Muscle of leg (tissue), 16 donors: Measurements from ENCODE around the gene EFCAB7. TPM values are rescaled to one million over a fixed set of nuclear protein-coding genes. Genes with fewer than 3 reads are reported as not detected.
A peak's percentile ranks its signal among the peaks of the same experiment; 100 is the strongest.

ENCODE experiments used
- DNase-seq: peaks from one replicate; pipeline ENCODE4 v3.0.0; 2013
- H3K27ac ChIP-seq: one replicate; pipeline ENCODE4 v1.5.1; 2013; ENCODE audit warnings: mild to moderate bottlenecking, low read length, control low read depth
- H3K27me3 ChIP-seq: one replicate; pipeline ENCODE4 v1.6.1; 2013; ENCODE audit warnings: low read length; ENCODE audit not compliant: control insufficient read depth, insufficient read depth
- H3K36me3 ChIP-seq: one replicate; pipeline ENCODE4 v1.6.1; 2013; ENCODE audit warnings: low read length; ENCODE audit not compliant: control insufficient read depth, insufficient read depth
- H3K4me1 ChIP-seq: one replicate; pipeline ENCODE4 v1.6.1; 2013; ENCODE audit warnings: low read length; ENCODE audit not compliant: control insufficient read depth, insufficient read depth
- H3K4me3 ChIP-seq: one replicate; pipeline ENCODE4 v1.5.1; 2013; ENCODE audit warnings: low read length, control low read depth
- H3K9me3 ChIP-seq: replicated peaks from 2 replicates; pipeline ENCODE4 v1.6.1; 2013; ENCODE audit warnings: low read depth, low read length; ENCODE audit not compliant: control insufficient read depth
- WGBS: methylation state at CpG from one replicate; pipeline ENCODE4 v1.1.5; 2013; ENCODE audit warnings: missing lambda C conversion rate; ENCODE audit not compliant: insufficient coverage; 5-methylcytosine and 5-hydroxymethylcytosine counted together
- long read RNA-seq, 11 donors: transcript quantifications; one replicate each; lab custom pipeline, GENCODE V29; 2026
- polyA plus RNA-seq, 8 donors: library from polyadenylated mRNA; unstranded; fragments of 120-200 nt; gene quantifications; one replicate each; pipeline versions ENCODE4 v1.2.1 to v1.2.3, GENCODE V29; 2013; ENCODE audit warnings: inconsistent platforms in 1 of 8, low replicate concordance in 1 of 8; ENCODE audit not compliant: insufficient read length in 8 of 8, insufficient read depth in 1 of 8
- total RNA-seq: library from RNA; stranded (reverse); fragments of 120-200 nt; gene quantifications from one replicate; pipeline ENCODE4 v1.2.4, GENCODE V29; 2013

The EFCAB7 gene, protein sequence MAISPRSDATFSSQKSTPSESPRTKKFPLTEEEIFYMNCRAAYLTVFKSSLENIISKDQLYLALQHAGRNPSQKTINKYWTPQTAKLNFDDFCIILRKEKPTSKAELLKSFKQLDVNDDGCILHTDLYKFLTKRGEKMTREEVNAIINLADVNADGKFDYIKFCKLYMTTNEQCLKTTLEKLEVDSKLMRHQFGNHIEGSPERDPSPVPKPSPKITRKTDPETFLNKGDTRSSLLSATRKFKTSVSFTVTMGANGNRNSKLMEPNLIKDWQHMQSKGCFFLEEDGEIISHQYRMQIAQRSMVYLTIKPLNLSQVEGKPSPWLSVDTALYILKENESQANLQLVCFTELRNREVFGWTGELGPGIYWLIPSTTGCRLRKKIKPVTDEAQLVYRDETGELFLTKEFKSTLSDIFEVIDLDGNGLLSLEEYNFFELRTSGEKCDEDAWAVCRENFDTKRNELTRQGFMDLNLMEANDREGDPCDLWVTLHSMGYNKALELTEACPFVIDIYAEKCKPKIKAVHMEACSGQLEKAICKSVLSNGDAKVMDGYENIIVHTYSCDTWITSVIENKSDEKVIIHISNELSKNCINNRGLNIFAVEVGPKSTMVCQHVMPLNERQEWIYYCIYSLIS
- total RNA-seq (9.8 TPM), polyA plus RNA-seq (10 to 100 TPM in 1 of 8 donors, 1 to 10 TPM in 7; 7.5 to 12.1 (median 8.5) TPM)
- long read RNA-seq, donor 1, partial matches to known transcripts, result 0 of 1 reads
- long read RNA-seq, donor 1, other reads (novel, unspliced or antisense), result 0 of 1 reads
- long read RNA-seq, donor 2, result 0 reads
- long read RNA-seq, donor 3, partial matches to known transcripts, result 0 of 1 reads
- long read RNA-seq, donor 3, other reads (novel, unspliced or antisense), result 0 of 1 reads
- long read RNA-seq, donor 4, partial matches to known transcripts, result 0 of 1 reads
- long read RNA-seq, donor 4, other reads (novel, unspliced or antisense), result 0 of 1 reads
- long read RNA-seq, donor 5, partial matches to known transcripts, result 0 of 2 reads
- long read RNA-seq, donor 5, other reads (novel, unspliced or antisense), result 0 of 2 reads
- long read RNA-seq, donor 6, result 0 reads
- long read RNA-seq, donor 7, partial matches to known transcripts, result 0 of 2 reads
- long read RNA-seq, donor 7, other reads (novel, unspliced or antisense), result 0 of 2 reads
- long read RNA-seq, donor 8, result 0 reads
- long read RNA-seq, donor 9, result 0 reads
- long read RNA-seq, donor 10, partial matches to known transcripts, result 0 of 1 reads
- long read RNA-seq, donor 10, other reads (novel, unspliced or antisense), result 0 of 1 reads
- long read RNA-seq, donor 11, partial matches to known transcripts, result 0 of 1 reads
- long read RNA-seq, donor 11, other reads (novel, unspliced or antisense), result 0 of 1 reads

DNA sequence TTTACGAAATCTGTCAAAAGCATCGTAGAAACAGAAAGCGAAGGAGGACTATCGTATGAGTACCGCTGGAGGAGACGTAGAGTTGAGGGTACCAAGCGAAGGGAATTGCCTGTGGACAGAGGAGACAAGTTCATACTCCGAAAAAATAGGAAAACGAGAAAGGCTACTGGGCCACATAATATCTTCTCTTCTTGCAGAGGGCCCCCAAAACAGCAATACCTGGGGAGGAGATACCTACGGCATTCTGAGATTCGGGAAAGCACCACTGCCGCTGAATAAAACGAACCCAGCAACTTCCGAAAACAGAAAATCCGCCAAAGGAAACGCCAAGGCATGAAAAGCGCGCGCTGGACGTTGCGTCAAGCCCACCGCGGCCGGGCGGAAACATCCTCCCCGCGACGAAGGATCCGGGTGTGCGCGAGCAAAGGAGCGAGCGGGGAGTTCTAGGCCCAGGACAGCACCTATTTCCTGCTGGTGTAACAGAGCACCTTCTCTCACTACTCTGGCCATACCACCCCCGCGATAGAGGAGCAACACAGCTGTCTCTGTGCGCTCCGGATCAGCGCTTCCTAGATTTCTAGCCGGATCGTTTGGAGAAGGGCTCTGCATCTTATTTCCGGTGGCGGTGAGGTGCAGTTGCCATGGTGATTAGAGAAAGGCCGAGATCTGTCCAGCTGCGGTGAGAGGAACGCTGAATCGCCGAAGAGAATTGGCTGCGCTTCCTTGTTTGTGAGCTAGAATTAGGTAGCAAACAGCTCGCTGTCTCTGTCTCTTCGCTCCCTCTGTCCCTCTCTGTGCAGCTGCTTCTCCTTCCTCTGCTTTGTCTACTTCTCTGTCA lies at the start of gene EFCAB7, which contains the start of gene ITGB3BP:
TSS of gene EFCAB7 (plus strand) at position 635 of the 838 bp plus-strand sequence. CDS start 2,048 bp downstream, outside the sequence.
TSS of gene ITGB3BP (minus strand) at position 335 of the 838 bp plus-strand sequence. CDS start at position 243, 92 bp downstream.
- under 1% methylated on average over 30 of the region's 50 CpGs for WGBS
- peaks cover 5% of the 10 kb centered on the region for H3K4me1 ChIP-seq
- DNase-seq, result peak; percentile 97

DNA sequence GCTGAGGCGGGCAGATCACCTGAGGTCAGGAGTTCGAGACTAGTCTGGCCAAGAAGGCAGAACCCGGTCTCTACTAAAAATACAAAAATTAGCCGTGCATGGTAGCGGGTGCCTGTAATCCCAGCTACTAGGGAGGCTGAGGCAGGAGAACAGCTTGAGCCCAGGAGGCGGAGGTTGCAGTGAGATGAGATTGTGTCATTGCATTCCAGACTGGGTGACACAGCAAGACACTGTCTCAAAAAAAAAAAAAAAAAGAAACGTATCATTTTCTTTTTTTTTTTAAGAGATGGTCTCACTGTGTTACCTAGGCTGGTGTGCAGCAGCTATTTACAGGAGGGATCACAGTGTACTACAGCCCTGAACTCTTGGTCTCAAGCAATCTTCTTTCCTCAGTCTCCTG lies 47.6 kb upstream of the EFCAB7 start:
- WGBS, result 87% methylated on average over 5 of the region's 7 CpGs
- no peak for DNase-seq
- Histone ChIP-seq H3K4me3 (no peak overlapping the region), H3K4me1 (no peaks in the 10 kb centered on the region), H3K36me3 (peaks cover 5% of the 10 kb centered on the region), H3K27ac (no peak overlapping the region), H3K9me3 (no peaks in the 10 kb centered on the region), H3K27me3 (no peaks in the 10 kb centered on the region)

More for the DNA sequence above, at the start of gene EFCAB7, which contains the start of gene ITGB3BP:
- Histone ChIP-seq H3K4me3 (peak within 1 kb of the TSS; percentile 58), H3K27me3 (no peaks in the 10 kb centered on the region), H3K9me3 (no peaks in the 10 kb centered on the region), H3K27ac (peak within 1 kb of the TSS; percentile 98), H3K36me3 (no peaks in the 10 kb centered on the region)

DNA sequence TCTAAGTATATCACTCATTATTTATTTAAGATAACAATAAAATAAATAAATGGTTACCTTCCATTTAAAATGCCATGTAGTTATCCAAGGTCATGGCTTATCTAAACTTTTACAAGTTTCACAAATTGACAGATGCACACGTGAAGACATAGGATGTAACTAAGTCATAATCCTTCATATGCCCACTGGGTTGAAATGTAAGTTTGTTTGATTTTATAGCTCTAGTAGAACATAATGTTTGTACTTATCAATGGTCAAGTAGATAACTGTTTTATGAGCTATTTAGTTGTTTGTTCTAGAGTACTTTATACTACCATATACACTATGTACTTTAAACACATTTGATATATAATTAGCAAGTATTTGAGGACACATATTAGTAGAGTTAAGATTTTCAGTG lies 43.3 kb upstream of the EFCAB7 start:
- no peak overlapping the region for H3K27ac ChIP-seq
- no CpG with 5 or more reads among the region's 1 CpG for WGBS
- H3K36me3 ChIP-seq, result peaks cover 3% of the 10 kb centered on the region
- no peak for DNase-seq
- no peaks in the 10 kb centered on the region for H3K9me3 ChIP-seq
- H3K27me3 ChIP-seq, result no peaks in the 10 kb centered on the region
- no peak overlapping the region for H3K4me3 ChIP-seq
- H3K4me1 ChIP-seq, result no peaks in the 10 kb centered on the region

- H3K4me3 ChIP-seq, result no peak overlapping the region
- WGBS, result no CpG with 5 or more reads among the region's 1 CpG
- no peak overlapping the region for H3K27ac ChIP-seq
Measured at GRCh38 chr1:63486629-63487028, 36.7 kb upstream of the EFCAB7 start.

DNA sequence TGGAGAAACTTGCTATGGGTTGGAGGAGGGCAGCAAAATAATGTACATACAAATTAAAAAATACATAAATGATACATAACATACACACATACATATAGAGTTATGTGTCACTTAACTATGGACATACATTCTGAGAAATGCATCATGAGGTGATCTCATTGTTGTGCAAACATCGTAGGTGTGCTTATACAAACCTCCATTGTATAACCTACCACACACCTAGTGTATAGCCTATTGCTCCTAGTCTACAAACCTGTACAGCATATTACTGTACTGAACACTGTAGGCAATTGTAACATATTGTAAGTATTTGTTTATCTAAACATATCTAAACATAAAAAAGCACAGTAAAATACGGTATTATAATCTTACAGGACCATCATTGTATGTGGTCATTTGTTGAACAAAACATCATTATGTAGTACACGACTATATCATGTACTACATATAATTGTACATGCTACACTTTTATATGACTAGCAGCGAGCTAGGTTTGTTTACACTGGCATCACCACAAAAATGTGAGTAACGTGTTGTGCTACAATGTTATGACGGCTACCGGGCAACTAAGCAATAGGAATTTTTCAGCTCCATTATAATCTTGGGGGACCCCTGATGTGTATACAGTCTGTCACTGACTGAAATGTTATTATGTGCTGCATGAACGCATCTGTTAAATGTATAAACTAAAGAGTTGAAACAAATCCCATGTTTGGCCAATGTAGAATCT lies 35.8 kb upstream of the EFCAB7 start:
- Histone ChIP-seq H3K4me3 (no peak overlapping the region), H3K27ac (no peak overlapping the region), H3K27me3 (no peaks in the 10 kb centered on the region), H3K9me3 (no peaks in the 10 kb centered on the region), H3K36me3 (no peaks in the 10 kb centered on the region), H3K4me1 (no peaks in the 10 kb centered on the region)
- WGBS, result no CpG with 5 or more reads among the region's 8 CpGs
- peak; percentile 35 for DNase-seq

More at GRCh38 chr1:63486629-63487028, 36.7 kb upstream of the EFCAB7 start:
- no peaks in the 10 kb centered on the region for H3K36me3 ChIP-seq
- no peaks in the 10 kb centered on the region for H3K9me3 ChIP-seq
- DNase-seq, result no peak
- H3K27me3 ChIP-seq, result no peaks in the 10 kb centered on the region
- H3K4me1 ChIP-seq, result no peaks in the 10 kb centered on the region

DNA sequence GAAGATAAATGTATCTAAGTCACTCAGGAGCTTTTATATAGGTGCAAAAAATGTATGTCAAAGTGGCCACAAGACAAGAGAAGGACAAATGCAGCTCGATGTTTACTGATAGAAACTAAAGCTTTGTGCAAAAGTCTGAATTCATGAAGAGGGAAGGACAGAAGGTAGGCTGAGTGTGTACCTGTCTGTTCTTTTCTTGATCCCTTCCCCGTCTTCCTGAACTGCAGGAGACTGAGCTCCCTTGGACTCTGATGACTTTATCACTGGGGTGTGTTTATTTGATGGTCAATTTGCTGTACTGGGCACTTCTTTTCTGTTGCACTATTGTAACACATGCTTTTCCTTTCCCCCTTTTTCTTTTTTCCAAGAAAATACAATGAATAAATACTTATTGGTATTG lies 25.7 kb upstream of the EFCAB7 start:
- Histone ChIP-seq H3K27me3 (no peaks in the 10 kb centered on the region), H3K9me3 (no peaks in the 10 kb centered on the region), H3K4me1 (no peaks in the 10 kb centered on the region), H3K27ac (no peak overlapping the region), H3K4me3 (no peak overlapping the region), H3K36me3 (no peaks in the 10 kb centered on the region)
- DNase-seq, result no peak
- WGBS, result 100% methylated on average over 1 of the region's 2 CpGs

DNA sequence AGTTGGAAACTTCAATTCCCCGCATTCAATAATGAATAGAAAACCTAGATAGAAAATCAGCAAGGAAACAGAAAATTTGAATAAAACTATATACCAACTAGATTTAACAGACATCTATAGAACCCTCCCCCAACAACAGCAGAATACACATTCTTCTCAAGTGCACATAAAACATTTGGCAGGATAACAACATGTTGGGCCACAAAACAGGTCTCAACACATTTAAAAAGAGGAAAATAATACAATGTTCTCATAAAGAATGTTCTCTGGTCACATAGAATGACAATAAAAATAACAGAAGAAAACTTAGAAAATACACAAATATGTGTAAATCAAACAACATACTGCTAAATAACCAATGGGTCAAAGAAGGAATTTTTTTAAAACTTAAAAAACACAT lies 25.2 kb upstream of the EFCAB7 start:
- Histone ChIP-seq H3K36me3 (no peaks in the 10 kb centered on the region), H3K4me1 (no peaks in the 10 kb centered on the region), H3K4me3 (no peak overlapping the region), H3K27me3 (no peaks in the 10 kb centered on the region), H3K27ac (no peak overlapping the region), H3K9me3 (no peaks in the 10 kb centered on the region)
- no CpG with 5 or more reads among the region's 1 CpG for WGBS
- DNase-seq, result no peak

DNA sequence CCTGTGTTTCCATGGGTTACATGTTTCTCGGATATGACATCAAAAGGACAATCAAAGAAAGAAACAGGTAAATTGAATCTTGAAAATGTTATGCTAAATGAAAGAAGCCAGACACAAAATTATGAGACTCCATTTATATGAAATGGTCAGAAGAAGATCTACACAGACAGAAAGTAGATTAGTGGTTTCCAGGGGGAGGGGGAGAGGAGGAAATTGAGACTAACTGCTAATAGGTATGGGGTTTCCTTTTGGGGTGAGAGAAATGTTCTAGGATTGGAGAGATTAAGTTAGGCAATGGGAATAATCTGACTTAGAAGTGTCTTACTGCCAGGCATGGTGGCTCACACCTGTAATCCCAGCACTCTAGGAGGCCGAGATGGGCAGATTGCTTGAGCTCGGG lies 22.1 kb upstream of the EFCAB7 start:
- no peaks in the 10 kb centered on the region for H3K27me3 ChIP-seq
- WGBS, result 100% methylated on average over 1 of the region's 3 CpGs
- H3K9me3 ChIP-seq, result peaks cover under 1% of the 10 kb centered on the region
- no peak for DNase-seq
- peaks cover 2% of the 10 kb centered on the region for H3K36me3 ChIP-seq
- no peaks in the 10 kb centered on the region for H3K4me1 ChIP-seq
- no peak overlapping the region for H3K27ac ChIP-seq
- no peak overlapping the region for H3K4me3 ChIP-seq
